Endothelial cell of umbilical vein (primary cell): ENCODE measurements around the gene CATSPERD. TPM values are rescaled to one million over a fixed set of nuclear protein-coding genes. Genes with fewer than 3 reads are reported as not detected.

Source experiments
- BruUV-seq: library from RNA; stranded (reverse); fragments of 400-500 nt; replicated peaks from 2 replicates; lab custom pipeline; 2021; lab: Mats Ljungman, UMichigan
- CTCF ChIA-PET: fragments of 300-600, 350-600 bp; sonication (Branson Sonifier 250); formaldehyde crosslinking; loops from one replicate; lab custom pipeline; 2021; ENCODE audit warnings: antibody characterized with exemption, inconsistent platforms; lab: Charles Lee
- POLR2A ChIA-PET: fragments of 300-600, 350-600 bp; sonication (Branson Sonifier 250); formaldehyde crosslinking; loops from one replicate; lab custom pipeline; 2021; ENCODE audit warnings: antibody characterized with exemption, inconsistent platforms; lab: Charles Lee
- DNase-seq: peaks from one replicate; pipeline ENCODE4 v3.0.0-alpha.2; 2011; ENCODE audit warnings: low read depth, low spot score
- FAIRE-seq: peaks from 2 replicates; lab custom pipeline; 2011; peaks lifted over from hg19 to GRCh38; lab: Jason Lieb, UNC
- H2AFZ ChIP-seq: 2 replicates; pipeline ENCODE4 v1.6.0; 2012; ENCODE audit warnings: low read depth, low read length, control low read depth, inconsistent platforms
- H3K27ac ChIP-seq: 2 replicates; pipeline ENCODE4 v1.5.1; 2011; ENCODE audit warnings: low read depth, mild to moderate bottlenecking, control low read depth, low read length, moderate library complexity; ENCODE audit not compliant: insufficient read depth
- H3K27me3 ChIP-seq, 2 experiments: 2 replicates each; pipeline versions ENCODE4 v1.6.0 to v1.6.1; 2011; ENCODE audit warnings: low read length in 2 of 2, mixed read lengths in 1 of 2; ENCODE audit not compliant: control insufficient read depth in 2 of 2, insufficient read depth in 2 of 2
- H3K36me3 ChIP-seq, 2 experiments: 2 replicates in 1 of 2; 3 replicates in 1 of 2; pipeline ENCODE4 v1.5.1; 2011; ENCODE audit warnings: low read length in 2 of 2, mild to moderate bottlenecking in 1 of 2, moderate library complexity in 1 of 2; ENCODE audit not compliant: control insufficient read depth in 2 of 2, insufficient read depth in 2 of 2; ENCODE audit errors: extremely low read depth in 1 of 2
- H3K4me1 ChIP-seq: 3 replicates; pipeline ENCODE4 v1.5.1; 2011; ENCODE audit warnings: mild to moderate bottlenecking, low read length; ENCODE audit not compliant: control insufficient read depth, insufficient read depth; ENCODE audit errors: extremely low read depth
- H3K4me2 ChIP-seq: 2 replicates; pipeline ENCODE4 v1.6.1; 2011; ENCODE audit warnings: low read length, control low read depth, mixed read lengths; ENCODE audit not compliant: insufficient read depth
- H3K4me3 ChIP-seq, 3 experiments: fragments of 200-600 bp in 1 of 3; sonication (generic), shearing (Covaris generic) in 1 of 3; replicated peaks in 1 of 3; 2 replicates each; pipeline ENCODE4 v1.5.1; 2011 to 2016; ENCODE audit warnings: control low read depth in 3 of 3, low read length in 3 of 3, mild to moderate bottlenecking in 2 of 3, inconsistent platforms in 1 of 3, low read depth in 1 of 3, moderate library complexity in 1 of 3; ENCODE audit not compliant: insufficient read depth in 1 of 3
- H3K79me2 ChIP-seq: 2 replicates; pipeline ENCODE4 v1.6.0; 2012; ENCODE audit warnings: low read length, inconsistent platforms; ENCODE audit not compliant: control insufficient read depth, insufficient read depth
- H3K9ac ChIP-seq: replicated peaks from 2 replicates; pipeline ENCODE3; 2011; ENCODE audit warnings: low read length, control low read depth; ENCODE audit not compliant: insufficient read depth; ENCODE audit errors: extremely low read depth
- H3K9me1 ChIP-seq: replicated peaks from 3 replicates; pipeline ENCODE4 v1.6.0; 2011; ENCODE audit warnings: mild to moderate bottlenecking, low read length; ENCODE audit not compliant: control insufficient read depth, insufficient read depth; ENCODE audit errors: extremely low read depth
- H3K9me3 ChIP-seq: replicated peaks from 2 replicates; pipeline ENCODE4 v1.5.1; 2012; ENCODE audit warnings: low read length, inconsistent platforms; ENCODE audit not compliant: control insufficient read depth, insufficient read depth
- H4K20me1 ChIP-seq: replicated peaks from 2 replicates; pipeline ENCODE3; 2011; ENCODE audit warnings: mild to moderate bottlenecking, low read length; ENCODE audit not compliant: control insufficient read depth, insufficient read depth; ENCODE audit errors: extremely low read depth
- EZH2 ChIP-seq: IDR thresholded peaks from 2 replicates; pipeline ENCODE4 v1.6.1; 2012; ENCODE audit warnings: borderline replicate concordance, low read depth, mild to moderate bottlenecking, moderate library complexity, low read length, inconsistent platforms; ENCODE audit not compliant: severe bottlenecking
- FOS ChIP-seq: IDR thresholded peaks from 2 replicates; pipeline ENCODE4 v1.6.1; 2011; ENCODE audit warnings: mild to moderate bottlenecking, low read length, moderate library complexity, borderline replicate concordance; ENCODE audit not compliant: insufficient read depth
- GATA2 ChIP-seq: IDR thresholded peaks from 2 replicates; pipeline ENCODE4 v1.7.0; 2011; ENCODE audit warnings: low read depth, mild to moderate bottlenecking, moderate library complexity, mixed read lengths, low read length; ENCODE audit not compliant: insufficient read length, insufficient read depth
- JUN ChIP-seq: IDR thresholded peaks from 2 replicates; pipeline ENCODE4 v1.6.1; 2011; ENCODE audit warnings: borderline replicate concordance, low read depth; ENCODE audit not compliant: insufficient read length, insufficient read depth
- MYC ChIP-seq: IDR thresholded peaks from one replicate; pipeline ENCODE4 v1.6.1; 2011; ENCODE audit warnings: mild to moderate bottlenecking, low read depth, low read length
- POLR2AphosphoS5 ChIP-seq: IDR thresholded peaks from 2 replicates; pipeline ENCODE4 v1.6.1; 2012; ENCODE audit warnings: low read depth, mild to moderate bottlenecking, control low read depth, low read length, moderate library complexity; ENCODE audit not compliant: insufficient read depth
- dilution Hi-C: fragments of 300-500 bp; cut with MboI; formaldehyde crosslinking; loops from one replicate; pipeline ENCODE4 v1.15.0; 2019; ENCODE audit warnings: low sequenced_read_pairs; ENCODE audit not compliant: extremely low pct_ligation_motif_present
- intact Hi-C: fragments of 100-400 bp; cut with micrococcal nuclease; formaldehyde crosslinking; loops from one replicate; pipeline ENCODE4 v1.10.0; 2022
- polyA plus RNA-seq, 4 experiments: library from polyadenylated mRNA; depleted of rRNA in 3 of 4; stranded (reverse) in 3 of 4; unstranded in 1 of 4; fragments of >200 nt; gene quantifications; 2 replicates each; pipeline versions ENCODE4 v1.2.1 to v1.2.3, GENCODE V29; 2011 to 2012; ENCODE audit warnings: missing spikeins in 1 of 4
- total RNA-seq: library from RNA; stranded (reverse); gene quantifications from 2 replicates; pipeline ENCODE4 v1.2.3, GENCODE V29; 2021

Gene CATSPERD
- total and polyA plus RNA-seq, 2 donors (not counting 3 experiments of a cell fraction or from before 2014, with no cell fraction given), result not detected

GRCh38 chr19:5676105-5676771 is 44.2 kb upstream of the CATSPERD start:
- no peak for TF ChIP-seq EZH2
- TF ChIP-seq FOS, result no peak
- no peak for TF ChIP-seq GATA2
- no peak for TF ChIP-seq MYC
- TF ChIP-seq POLR2AphosphoS5, result no peak
- FAIRE-seq (no peak), DNase-seq (no peak)
- intact Hi-C loops (no loop called here), dilution Hi-C loops (no loop called here)
- Histone ChIP-seq H3K4me3 (no peak overlapping the region), H3K9ac (no peak overlapping the region), H3K4me2 (no peak overlapping the region), H3K9me3 (no peaks in the 10 kb centered on the region), H3K27ac (no peak overlapping the region), H3K4me1 (peaks cover 10% of the 10 kb centered on the region), H2AFZ (no peak overlapping the region), H3K9me1 (no peaks in the 10 kb centered on the region), H3K36me3 (peaks cover 0 to 7% of the 10 kb centered on the region in 2 experiments), H3K79me2 (peaks cover 9% of the 10 kb centered on the region), H3K27me3 (no peaks in the 10 kb centered on the region), H4K20me1 (no peaks in the 10 kb centered on the region)
- ChIA-PET POLR2A (no interaction called here), CTCF (interaction anchor here (1.0 to 1.1 kb wide), 2 partner anchors 10 to 13 kb away, joined by 4 read pairs; partner anchors contain the start of gene RPL36)
- no TSS peak for BruUV-seq

- Histone ChIP-seq H3K4me1 (peaks cover 10% of the 10 kb centered on the region), H3K9me1 (no peaks in the 10 kb centered on the region), H3K4me2 (no peak overlapping the region), H3K27me3 (no peaks in the 10 kb centered on the region), H3K9me3 (no peaks in the 10 kb centered on the region), H3K27ac (no peak overlapping the region), H4K20me1 (no peaks in the 10 kb centered on the region), H3K9ac (no peak overlapping the region), H3K79me2 (peaks cover 9% of the 10 kb centered on the region), H2AFZ (no peak overlapping the region), H3K36me3 (peaks cover 0 to 5% of the 10 kb centered on the region in 2 experiments), H3K4me3 (no peak overlapping the region)
- no peak for TF ChIP-seq JUN
- intact Hi-C loops (no loop called here), dilution Hi-C loops (no loop called here)
- POLR2A ChIA-PET, result no interaction called here
- FAIRE-seq (no peak), DNase-seq (no peak)
- CTCF ChIA-PET, result interaction anchor here (1.1 kb wide), 1 partner anchor 10 kb away, joined by 4 read pairs; no protein-coding TSS in a partner anchor
- no TSS peak for BruUV-seq
Observed at GRCh38 chr19:5676772-5677105, 43.7 kb upstream of the CATSPERD start.
